Stimulated activated CD8-positive, alpha-beta memory T cell treated with anti-CD3 and anti-CD28 coated beads, Interleukin-15, amount 100 ng/mL, for 4 hours (primary cell): Measurements from ENCODE around the gene NR6A1.
"Not testable (repeated sequence)": the region's sequence is repeated elsewhere in the genome, so short reads cannot be mapped to it uniquely, and the experiment has no call there.

Experiments used
- DNase-seq, 2 donors: peaks; one replicate each; pipeline ENCODE4 v3.0.0-alpha.2; 2020; ENCODE audit warnings: low read depth in 2 of 2

The NR6A1 gene

GRCh38 chr9:124615840-124616239 lies 155.3 kb downstream of the NR6A1 start:
- DNase-seq: not testable (repeated sequence)

- DNase-seq: no peak
Observed at GRCh38 chr9:124615100-124615742, 155.9 kb downstream of the NR6A1 start.

- no peak for DNase-seq
Observed at GRCh38 chr9:124613849-124614248, 157.3 kb downstream of the NR6A1 start.

DNA sequence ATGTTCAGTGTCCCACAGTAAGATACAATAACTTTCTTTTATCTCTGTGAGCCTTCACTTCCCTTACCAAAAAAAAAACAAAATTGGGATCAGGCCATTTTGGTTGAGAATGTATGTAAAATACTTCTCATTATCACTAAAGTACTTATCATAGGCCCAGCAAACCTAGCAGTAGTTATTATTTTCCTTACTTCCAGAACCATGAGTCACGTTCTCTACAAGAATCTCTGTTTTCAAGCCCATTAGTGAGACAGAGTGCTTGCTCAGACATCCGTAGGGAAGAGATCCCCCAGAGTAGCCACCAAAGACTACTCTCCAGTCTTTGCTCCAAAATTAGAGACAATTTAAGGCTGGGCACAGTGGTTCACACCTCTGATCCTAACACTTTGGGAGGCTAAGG lies 160.0 kb downstream of the NR6A1 start:
- DNase-seq: no peak

DNA sequence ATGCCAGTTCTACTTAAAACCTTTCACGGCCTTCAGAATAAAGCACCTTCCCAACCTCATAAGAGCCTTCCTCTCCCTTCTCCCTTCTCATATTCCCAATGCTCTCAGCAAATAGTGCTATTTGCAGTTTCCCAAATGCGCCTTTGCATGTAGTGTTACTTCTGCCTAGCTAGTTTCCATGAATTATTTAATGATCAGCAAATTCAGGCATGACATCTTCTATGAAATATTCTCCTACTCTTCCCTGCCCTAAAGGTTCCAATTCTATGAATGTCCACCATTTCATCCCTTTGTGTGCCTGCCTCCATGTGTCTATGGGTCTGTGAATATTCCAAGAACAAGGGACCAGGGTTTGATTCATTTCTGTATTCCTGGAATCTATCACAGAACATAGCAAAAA lies 165.1 kb downstream of the NR6A1 start:
- no peak for DNase-seq

DNA sequence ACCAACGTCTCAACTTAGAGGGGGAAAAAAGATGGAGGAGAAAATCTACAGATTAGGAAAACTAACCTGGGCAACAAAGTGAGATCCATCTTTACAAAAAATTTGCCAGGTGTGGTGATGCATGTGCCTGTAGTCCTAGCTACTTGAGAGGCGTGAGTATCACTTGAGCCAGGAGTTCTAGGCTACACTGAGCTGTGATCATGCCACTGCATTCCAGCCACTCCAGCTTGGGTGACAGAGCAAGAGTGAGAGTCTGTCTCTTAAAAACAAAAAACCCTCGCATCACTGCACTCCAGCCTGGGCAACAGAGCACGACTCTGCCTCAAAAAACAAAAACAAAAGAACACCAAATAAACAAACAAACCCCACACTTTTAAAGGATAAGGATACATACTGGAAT lies 165.9 kb downstream of the NR6A1 start:
- DNase-seq: no peak

- no peak for DNase-seq
Observed at GRCh38 chr9:124602632-124603031, 168.5 kb downstream of the NR6A1 start.

DNA sequence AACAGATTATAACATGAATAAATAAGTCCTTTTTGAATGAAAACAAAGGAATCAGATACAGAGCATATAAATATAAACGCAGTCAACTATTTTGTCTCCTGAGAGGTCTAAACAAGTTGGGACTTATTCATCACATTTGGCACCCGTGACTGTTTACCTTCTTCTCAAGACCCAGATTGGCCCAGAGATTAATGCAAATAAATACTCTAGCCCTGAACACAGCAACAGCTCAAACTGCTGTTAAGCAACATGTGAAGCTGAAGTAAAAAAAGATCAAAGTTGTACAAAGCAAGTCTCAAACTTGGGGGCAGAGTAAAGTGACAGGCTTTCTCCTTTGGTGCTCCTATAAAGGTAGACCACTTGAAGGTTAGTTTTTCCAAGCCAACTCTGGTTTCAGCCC lies 168.9 kb downstream of the NR6A1 start:
- no peak for DNase-seq

DNA sequence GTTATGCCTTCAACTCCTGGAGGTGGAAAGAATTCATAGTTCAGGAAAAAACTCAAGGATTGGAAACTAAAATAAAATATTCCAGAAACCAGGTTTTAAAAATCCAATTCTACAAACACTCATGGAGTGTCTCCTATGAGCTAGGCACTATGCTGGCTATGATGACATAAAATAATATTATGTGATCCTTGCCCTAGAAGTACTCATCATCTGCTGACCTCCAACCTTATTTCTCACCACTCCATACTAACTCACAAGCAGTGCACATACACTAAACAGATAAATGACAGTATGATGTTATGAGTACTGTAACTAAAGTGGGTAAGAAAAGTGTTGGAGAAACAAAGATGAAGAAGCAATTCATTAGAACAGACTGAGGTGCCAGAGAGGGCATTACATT lies 170.7 kb downstream of the NR6A1 start:
- no peak for DNase-seq

DNA sequence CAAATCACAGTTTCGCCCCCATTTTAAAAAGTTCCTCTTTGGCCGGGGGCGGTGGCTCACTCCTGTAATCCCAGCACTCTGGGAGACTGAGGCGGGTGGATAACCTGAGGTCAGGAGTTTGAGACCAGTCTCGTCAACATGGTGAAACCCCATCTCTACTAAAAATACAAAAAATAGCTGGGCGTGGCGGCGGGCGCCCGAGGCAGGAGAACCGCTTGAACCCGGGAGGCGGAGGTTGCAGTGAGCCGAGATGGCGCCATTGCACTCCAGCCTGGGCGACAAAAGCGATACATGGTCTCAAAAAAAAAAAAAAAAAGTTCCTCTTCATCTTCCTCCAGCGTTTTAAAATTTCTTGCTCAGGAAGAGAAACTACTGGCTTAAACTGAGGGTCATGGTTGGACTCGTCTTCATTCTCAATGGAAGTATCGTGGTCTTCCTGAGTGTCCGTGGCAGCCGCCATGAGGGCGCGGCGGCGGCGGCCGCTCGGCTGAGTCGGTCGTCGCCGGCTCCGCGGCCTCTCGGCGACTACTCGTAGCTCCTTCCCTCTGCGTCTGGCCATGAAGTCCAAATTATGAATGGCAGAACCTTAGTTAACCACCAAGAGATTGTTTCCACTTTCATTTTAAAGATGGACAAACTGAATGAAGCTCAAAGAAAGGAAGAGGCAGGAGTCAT lies 171.9 kb downstream of the NR6A1 start:
- DNase-seq: no peak

DNA sequence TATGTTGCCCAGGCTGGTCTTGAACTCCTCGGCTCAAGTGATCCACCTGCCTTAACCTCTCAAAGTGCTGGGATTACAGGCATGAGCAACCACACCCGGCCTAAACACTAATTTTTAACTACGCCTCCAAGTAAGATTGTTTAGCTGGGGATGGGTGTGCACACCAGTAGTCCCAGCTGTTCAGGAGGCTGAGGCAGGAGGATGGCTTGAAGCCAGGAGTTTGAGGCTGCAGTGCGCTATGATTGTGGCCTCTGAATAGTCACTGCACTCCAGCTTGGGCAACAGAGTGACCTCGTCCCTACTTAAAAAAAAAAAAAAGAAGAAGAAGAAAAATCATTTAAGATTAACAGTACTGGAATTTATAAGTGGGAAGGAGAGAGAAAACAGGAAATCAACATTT lies 173.1 kb downstream of the NR6A1 start:
- DNase-seq: no peak

GRCh38 chr9:124596172-124596839 lies 174.8 kb downstream of the NR6A1 start:
- no peak for DNase-seq

DNA sequence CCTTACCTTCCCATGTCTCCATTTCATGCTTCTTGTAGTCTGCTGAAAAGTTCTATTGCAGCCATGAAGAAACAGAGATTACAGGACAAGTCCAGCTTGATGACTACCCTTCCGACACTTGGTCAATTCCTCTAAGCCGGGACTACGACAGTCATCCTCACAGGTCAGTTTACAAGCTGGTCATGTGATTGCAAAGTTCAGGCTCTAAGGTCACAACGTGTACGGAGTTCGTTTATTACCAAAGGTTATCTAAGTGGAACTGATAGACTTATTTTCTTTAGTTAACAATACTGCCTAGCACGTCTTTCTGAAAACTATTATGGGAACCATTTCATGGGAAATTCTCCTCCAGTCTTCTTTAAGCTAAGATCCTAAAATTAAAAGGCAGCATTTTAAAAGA lies 175.4 kb downstream of the NR6A1 start:
- DNase-seq: no peak

GRCh38 chr9:124594673-124595072 lies 176.4 kb downstream of the NR6A1 start:
- no peak for DNase-seq

DNA sequence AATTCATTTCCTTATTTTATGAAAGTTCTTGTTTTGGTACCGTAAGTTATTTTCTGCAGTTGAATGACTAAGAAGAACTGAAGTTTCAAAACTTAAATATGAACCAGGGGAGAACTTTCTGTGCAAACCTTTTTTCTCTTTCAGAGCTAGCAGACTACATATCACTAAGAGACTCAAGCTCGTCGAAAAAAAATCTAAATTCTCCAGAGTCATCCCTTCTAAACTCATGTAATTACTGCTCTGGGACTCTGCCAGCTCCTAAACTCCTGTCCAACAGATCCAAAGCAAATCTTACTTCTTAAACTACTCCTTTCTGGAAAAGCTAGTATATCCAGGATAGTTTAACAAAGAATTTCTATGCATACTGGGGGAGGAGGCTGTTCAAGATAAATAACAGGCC lies 176.9 kb downstream of the NR6A1 start:
- no peak for DNase-seq

GRCh38 chr9:124593651-124594058 lies 177.5 kb downstream of the NR6A1 start:
- no peak for DNase-seq

DNA sequence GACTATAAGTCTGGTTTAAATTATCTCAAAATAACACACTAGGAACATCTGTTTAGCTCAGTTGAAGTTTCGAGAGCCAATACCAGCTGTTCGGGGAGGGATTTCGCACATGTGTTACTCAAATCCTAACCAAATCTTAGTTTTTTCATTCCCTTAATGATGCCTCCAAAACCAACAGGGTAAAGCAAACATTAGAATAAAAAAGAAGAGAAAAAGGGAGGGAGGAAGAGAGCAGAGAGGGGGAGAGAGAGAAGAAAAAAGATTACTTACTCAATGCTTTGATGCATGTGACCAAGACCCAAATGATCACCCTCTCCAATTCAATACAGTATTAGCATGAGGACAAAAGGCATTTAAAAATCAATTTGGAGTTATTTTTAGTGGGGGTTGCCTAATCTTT lies 177.9 kb downstream of the NR6A1 start:
- no peak for DNase-seq

GRCh38 chr9:124590889-124591641 lies 180.0 kb downstream of the NR6A1 start:
- no peak for DNase-seq

DNA sequence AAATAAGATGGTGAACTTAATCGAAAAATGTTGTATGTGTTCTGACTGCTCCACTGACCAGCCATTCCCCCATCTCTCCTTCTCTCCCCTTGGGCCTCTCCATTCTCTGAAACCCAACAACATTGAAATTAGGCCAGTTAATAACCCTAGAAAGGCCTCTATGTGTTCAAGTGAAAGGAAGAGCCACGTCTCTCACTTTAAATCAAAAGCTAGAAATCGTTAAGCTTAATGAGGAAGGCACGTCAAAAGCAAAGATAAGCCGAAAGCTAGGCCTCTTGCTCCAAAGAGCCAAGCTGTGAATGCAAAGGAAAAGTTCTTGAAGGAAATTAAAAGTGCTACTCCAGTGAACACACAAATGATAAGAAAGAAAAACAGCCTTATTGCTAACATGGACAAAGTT lies 186.5 kb downstream of the NR6A1 start:
- DNase-seq: no peak

- no peak for DNase-seq
Observed at GRCh38 chr9:124583134-124583533, 188.0 kb downstream of the NR6A1 start.

- DNase-seq: no peak
Observed at GRCh38 chr9:124580186-124580585, 190.9 kb downstream of the NR6A1 start.

DNA sequence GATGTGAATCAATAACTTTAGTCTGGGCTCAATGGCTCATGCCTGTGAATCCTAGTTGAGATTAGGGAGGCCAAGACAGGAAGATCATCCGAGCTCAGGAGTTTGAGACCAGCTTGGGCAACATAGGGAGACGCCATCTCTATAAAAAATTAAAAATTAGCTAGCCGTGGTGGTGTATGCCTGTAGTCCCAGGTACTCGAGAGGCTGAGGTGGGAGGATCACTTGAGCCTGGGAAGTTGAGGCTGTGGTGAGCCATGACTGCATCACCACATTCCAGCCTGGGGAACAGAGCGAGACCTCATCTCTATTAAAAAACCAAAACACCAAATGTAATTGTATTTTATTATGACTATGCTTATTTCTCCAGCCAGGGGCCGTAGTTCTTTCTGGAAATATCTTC lies 194.4 kb downstream of the NR6A1 start:
- DNase-seq: no peak
